ENCODE data around the gene ANKRD66. TPM values are rescaled to one million over a fixed set of nuclear protein-coding genes. Genes with fewer than 3 reads are reported as not detected.

ANKRD66 gene
- polyA plus RNA-seq, 2 of the 4 experiments (the other 2 are of a cell fraction): not detected

GRCh38 chr6:46756469-46757213 is 9.9 kb downstream of the ANKRD66 start (continued):
- TF ChIP-seq NR3C1 (IDR thresholded peaks at IDR 0.05): no peak
- TF ChIP-seq HMGXB4 (CRISPR knock-in tag; IDR thresholded peaks at IDR 0.05; ENCODE audit: borderline replicate concordance): no peak

GRCh38 chr6:46757214-46757596 is 10.5 kb downstream of the ANKRD66 start:
- ATAC-seq (no peak), DNase-seq (ENCODE audit: low read depth in 1 of 2, low spot score in 1 of 2) (no peak), FAIRE-seq (no peak)
- H3K4me2 ChIP-seq: no peak overlapping the region
- no peak overlapping the region for H3K27ac ChIP-seq
- WGBS (ENCODE audit: missing lambda C conversion rate): 26% methylated on average over 2 of the region's 2 CpGs
- H3K9me3 ChIP-seq: no peaks in the 10 kb centered on the region
- ChIA-PET CTCF (no interaction called here), POLR2A (no interaction called here)
- H3K4me1 ChIP-seq: no peaks in the 10 kb centered on the region
- TF ChIP-seq GATA3 (IDR thresholded peaks at IDR 0.05; ENCODE audit: borderline replicate concordance): no peak
- TF ChIP-seq CEBPB (IDR thresholded peaks at IDR 0.05): no peak
- TF ChIP-seq FOSB (CRISPR knock-in tag; IDR thresholded peaks at IDR 0.05): no peak
- H3K4me3 ChIP-seq: no peak overlapping the region

GRCh38 chr6:46758960-46759753 is 12.4 kb downstream of the ANKRD66 start:
- FAIRE-seq (no peak), ATAC-seq (no peak), DNase-seq (ENCODE audit: low read depth in 1 of 2, low spot score in 1 of 2) (no peak)
- H3K9me3 ChIP-seq: no peaks in the 10 kb centered on the region
- no peak overlapping the region for H3K27ac ChIP-seq
- TF ChIP-seq MAFK (IDR thresholded peaks at IDR 0.05; ENCODE audit: partially characterized antibody) (peak; percentile 76), MYC (IDR thresholded peaks at IDR 0.05; ENCODE audit: borderline replicate concordance, low read length) (no peak), RFX5 (IDR thresholded peaks at IDR 0.05) (no peak)
- WGBS (ENCODE audit: missing lambda C conversion rate): 44% methylated on average over 4 of the region's 4 CpGs
- H3K4me2 ChIP-seq: no peak overlapping the region
- no peaks in the 10 kb centered on the region for H3K4me1 ChIP-seq
- POLR2A ChIA-PET: no interaction called here
- CTCF ChIA-PET: interaction anchor here (0.5 kb wide), 1 partner anchor 21 kb away, joined by 3 read pairs; no protein-coding TSS in a partner anchor
- no peak overlapping the region for H3K4me3 ChIP-seq

- H3K27ac ChIP-seq: no peak overlapping the region
- POLR2A ChIA-PET: no interaction called here
- ATAC-seq (no peak), FAIRE-seq (no peak), DNase-seq (ENCODE audit: low read depth in 1 of 2, low spot score in 1 of 2) (no peak)
- no peaks in the 10 kb centered on the region for H3K9me3 ChIP-seq
- TF ChIP-seq HEYL (CRISPR knock-in tag; IDR thresholded peaks at IDR 0.05): no peak
- CTCF ChIA-PET: interaction anchor here (0.9 kb wide), 1 partner anchor 9 kb away, joined by 3 read pairs; no protein-coding TSS in a partner anchor
- no peaks in the 10 kb centered on the region for H3K4me1 ChIP-seq
- no peak overlapping the region for H3K4me3 ChIP-seq
- 5% methylated on average over 3 of the region's 3 CpGs for WGBS (ENCODE audit: missing lambda C conversion rate)
- H3K4me2 ChIP-seq: no peak overlapping the region
These were observed 14.2 kb downstream of the ANKRD66 start for GRCh38 chr6:46760925-46761324.

GRCh38 chr6:46763466-46763865 is 16.7 kb downstream of the ANKRD66 start:
- FAIRE-seq: no peak
- ChIA-PET POLR2A (no interaction called here), CTCF (no interaction called here)
- Histone ChIP-seq H3K9me3 (no peaks in the 10 kb centered on the region), H3K4me1 (no peaks in the 10 kb centered on the region), H3K4me3 (no peak overlapping the region), H3K4me2 (no peak overlapping the region), H3K27ac (no peak overlapping the region)
- WGBS (ENCODE audit: missing lambda C conversion rate): 23% methylated on average over 2 of the region's 2 CpGs
- no peak for DNase-seq (ENCODE audit: low read depth in 1 of 2, low spot score in 1 of 2)
- no peak for ATAC-seq
- TF ChIP-seq HOXA7 (CRISPR knock-in tag; IDR thresholded peaks at IDR 0.05): no peak
- TF ChIP-seq CHD4 (IDR thresholded peaks at IDR 0.05; ENCODE audit: borderline replicate concordance): no peak
- TF ChIP-seq NPAS2 (CRISPR knock-in tag; IDR thresholded peaks at IDR 0.05; ENCODE audit: borderline replicate concordance): no peak
- TF ChIP-seq FOSL2 (IDR thresholded peaks at IDR 0.05): no peak
- no peak for TF ChIP-seq FOSL2 (CRISPR knock-in tag; IDR thresholded peaks at IDR 0.05)
- no peak for TF ChIP-seq ATOH8 (CRISPR knock-in tag; IDR thresholded peaks at IDR 0.05; ENCODE audit: low read depth)
- TF ChIP-seq EHMT2 (IDR thresholded peaks at IDR 0.05; ENCODE audit: low read depth): no peak
- no peak for TF ChIP-seq HEYL (CRISPR knock-in tag; IDR thresholded peaks at IDR 0.05)
- no peak for TF ChIP-seq ELK1 (IDR thresholded peaks at IDR 0.05; ENCODE audit: low read depth, low read length)
- no peak for TF ChIP-seq PBX3 (IDR thresholded peaks at IDR 0.05)
- no peak for TF ChIP-seq NR3C1 (IDR thresholded peaks at IDR 0.05)
